Measurements from ENCODE around the gene HCN3. TPM values are rescaled to one million over a fixed set of nuclear protein-coding genes. Genes with fewer than 3 reads are reported as not detected.

HCN3 gene
- total RNA-seq, 4 donors from 2014 or later: 7.4 to 25.5 (median 19.5) TPM

GRCh38 chr1:155277902-155278688 is 832 bp downstream of the HCN3 start:
- H3K27me3 ChIP-seq: no peaks in the 10 kb centered on the region
- peak overlapping the region; percentile 64 to 78 (median 66) for H3K27ac ChIP-seq
- peaks cover 0 to 21% (median 2%) of the 10 kb centered on the region in 4 donors for H3K4me1 ChIP-seq
- TF ChIP-seq, protein P1, sequence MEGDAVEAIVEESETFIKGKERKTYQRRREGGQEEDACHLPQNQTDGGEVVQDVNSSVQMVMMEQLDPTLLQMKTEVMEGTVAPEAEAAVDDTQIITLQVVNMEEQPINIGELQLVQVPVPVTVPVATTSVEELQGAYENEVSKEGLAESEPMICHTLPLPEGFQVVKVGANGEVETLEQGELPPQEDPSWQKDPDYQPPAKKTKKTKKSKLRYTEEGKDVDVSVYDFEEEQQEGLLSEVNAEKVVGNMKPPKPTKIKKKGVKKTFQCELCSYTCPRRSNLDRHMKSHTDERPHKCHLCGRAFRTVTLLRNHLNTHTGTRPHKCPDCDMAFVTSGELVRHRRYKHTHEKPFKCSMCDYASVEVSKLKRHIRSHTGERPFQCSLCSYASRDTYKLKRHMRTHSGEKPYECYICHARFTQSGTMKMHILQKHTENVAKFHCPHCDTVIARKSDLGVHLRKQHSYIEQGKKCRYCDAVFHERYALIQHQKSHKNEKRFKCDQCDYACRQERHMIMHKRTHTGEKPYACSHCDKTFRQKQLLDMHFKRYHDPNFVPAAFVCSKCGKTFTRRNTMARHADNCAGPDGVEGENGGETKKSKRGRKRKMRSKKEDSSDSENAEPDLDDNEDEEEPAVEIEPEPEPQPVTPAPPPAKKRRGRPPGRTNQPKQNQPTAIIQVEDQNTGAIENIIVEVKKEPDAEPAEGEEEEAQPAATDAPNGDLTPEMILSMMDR (IDR thresholded peaks at IDR 0.05): peak in 4 of 6 experiments; percentile 26 to 57 (median 49)
- no peak for TF ChIP-seq POLR2A (IDR thresholded peaks at IDR 0.05)
- no peaks in the 10 kb centered on the region for H3K9me3 ChIP-seq
- peaks cover 0 to 4% (median 0%) of the 10 kb centered on the region in 3 donors for H3K36me3 ChIP-seq
- peak overlapping the region; percentile 60 to 85 (median 76) for H3K4me3 ChIP-seq
- peak; percentile 66 to 83 (median 78) for DNase-seq

GRCh38 chr1:155278689-155279160 is 1.5 kb downstream of the HCN3 start:
- TF ChIP-seq POLR2A (IDR thresholded peaks at IDR 0.05): no peak
- TF ChIP-seq, protein P1 (IDR thresholded peaks at IDR 0.05): no peak
- Histone ChIP-seq H3K27me3 (no peaks in the 10 kb centered on the region), H3K4me3 (peak overlapping the region in 3 of 4 donors; percentile 60 to 85 (median 79)), H3K27ac (peak overlapping the region in 1 of 4 donors; percentile 78), H3K36me3 (peaks cover 0 to 4% (median 0%) of the 10 kb centered on the region in 3 donors), H3K9me3 (no peaks in the 10 kb centered on the region), H3K4me1 (peaks cover 0 to 21% (median 2%) of the 10 kb centered on the region in 4 donors)
- DNase-seq: no peak

GRCh38 chr1:155279268-155279667 is 2.0 kb downstream of the HCN3 start:
- no peaks in the 10 kb centered on the region for H3K27me3 ChIP-seq
- H3K4me3 ChIP-seq: no peak overlapping the region
- H3K4me1 ChIP-seq: peaks cover 0 to 18% (median 2%) of the 10 kb centered on the region in 4 donors
- TF ChIP-seq POLR2A (IDR thresholded peaks at IDR 0.05): no peak
- TF ChIP-seq, protein P1 (IDR thresholded peaks at IDR 0.05): no peak
- H3K27ac ChIP-seq: no peak overlapping the region
- DNase-seq: no peak
- no peaks in the 10 kb centered on the region for H3K9me3 ChIP-seq
- peaks cover 0 to 4% (median 0%) of the 10 kb centered on the region in 3 donors for H3K36me3 ChIP-seq

DNA sequence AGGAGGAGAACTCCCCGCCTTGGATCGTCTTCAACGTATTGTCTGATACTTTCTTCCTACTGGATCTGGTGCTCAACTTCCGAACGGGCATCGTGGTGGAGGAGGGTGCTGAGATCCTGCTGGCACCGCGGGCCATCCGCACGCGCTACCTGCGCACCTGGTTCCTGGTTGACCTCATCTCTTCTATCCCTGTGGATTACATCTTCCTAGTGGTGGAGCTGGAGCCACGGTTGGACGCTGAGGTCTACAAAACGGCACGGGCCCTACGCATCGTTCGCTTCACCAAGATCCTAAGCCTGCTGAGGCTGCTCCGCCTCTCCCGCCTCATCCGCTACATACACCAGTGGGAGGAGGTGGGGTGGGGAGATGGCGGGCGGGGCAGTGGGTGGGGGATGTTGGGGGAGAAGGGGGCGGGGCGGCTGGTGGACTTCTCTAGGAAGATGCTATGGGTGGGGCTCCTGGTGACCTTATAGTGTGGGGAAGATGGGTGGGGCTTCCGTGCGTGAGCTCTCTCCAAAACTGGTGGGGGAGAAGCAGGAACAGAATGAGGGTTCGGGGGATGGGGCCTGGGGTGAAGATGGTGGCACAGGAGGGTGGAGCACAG is 5.3 kb downstream of the HCN3 start:
- H3K4me1 ChIP-seq: peaks cover 0 to 14% (median 2%) of the 10 kb centered on the region in 4 donors
- H3K36me3 ChIP-seq: peaks cover 0 to 4% (median 0%) of the 10 kb centered on the region in 3 donors
- H3K27me3 ChIP-seq: no peaks in the 10 kb centered on the region
- no peak for DNase-seq
- H3K9me3 ChIP-seq: no peaks in the 10 kb centered on the region
- H3K4me3 ChIP-seq: no peak overlapping the region
- no peak overlapping the region for H3K27ac ChIP-seq
- TF ChIP-seq POLR2A (IDR thresholded peaks at IDR 0.05): no peak
- TF ChIP-seq, protein P1 (IDR thresholded peaks at IDR 0.05): no peak

GRCh38 chr1:155284476-155284875 is 7.2 kb downstream of the HCN3 start:
- no peak overlapping the region for H3K4me3 ChIP-seq

More at GRCh38 chr1:155284476-155284875, 7.2 kb downstream of the HCN3 start:
- no peak for TF ChIP-seq POLR2A (IDR thresholded peaks at IDR 0.05)
- TF ChIP-seq, protein P1 (IDR thresholded peaks at IDR 0.05): no peak
- H3K9me3 ChIP-seq: no peaks in the 10 kb centered on the region
- no peaks in the 10 kb centered on the region for H3K4me1 ChIP-seq
- no peak overlapping the region for H3K27ac ChIP-seq
- DNase-seq: no peak
- no peaks in the 10 kb centered on the region for H3K27me3 ChIP-seq
- H3K36me3 ChIP-seq: peaks cover 0 to 4% (median 0%) of the 10 kb centered on the region in 3 donors
